MM.1S (cell line): Measurements from ENCODE around the gene YPEL5.
"Not testable (repeated sequence)": the region's sequence is repeated elsewhere in the genome, so short reads cannot be mapped to it uniquely, and the experiment has no call there.

Experiments
- DNase-seq: peaks from one replicate; pipeline ENCODE4 v3.0.0-alpha.2; 2015
- H2AFZ ChIP-seq: fragments of 300-600 bp; sonication (generic); 2 replicates; pipeline ENCODE4 v1.6.0; 2016; ENCODE audit warnings: antibody characterized with exemption, low read length
- H3F3A ChIP-seq: fragments of 300-600 bp; sonication (generic); 2 replicates; pipeline ENCODE4 v1.6.1; 2016; ENCODE audit warnings: mild to moderate bottlenecking, antibody characterized with exemption, low read length, moderate library complexity, mixed read lengths; ENCODE audit not compliant: insufficient read depth
- H3K27ac ChIP-seq: fragments of 300-600 bp; sonication (generic); 2 replicates; pipeline ENCODE4 v1.5.1; 2016; ENCODE audit warnings: mild to moderate bottlenecking, low read length
- H3K27me3 ChIP-seq: fragments of 300-600 bp; sonication (generic); replicated peaks from 2 replicates; pipeline ENCODE4 v1.6.0; 2016; ENCODE audit warnings: low read length; ENCODE audit not compliant: insufficient read depth
- H3K36me3 ChIP-seq: fragments of 300-600 bp; sonication (generic); replicated peaks from 2 replicates; pipeline ENCODE4 v1.6.1; 2016; ENCODE audit warnings: mild to moderate bottlenecking, low read length, mixed read lengths; ENCODE audit not compliant: insufficient read depth
- H3K4me1 ChIP-seq: fragments of 300-600 bp; sonication (generic); 2 replicates; pipeline ENCODE4 v1.6.1; 2016; ENCODE audit warnings: low read length, mixed read lengths
- H3K4me2 ChIP-seq: fragments of 300-600 bp; sonication (generic); 2 replicates; pipeline ENCODE4 v1.6.0; 2016; ENCODE audit warnings: low read depth, low read length
- H3K4me3 ChIP-seq: fragments of 300-600 bp; sonication (generic); 2 replicates; pipeline ENCODE4 v1.5.1; 2016; ENCODE audit warnings: low read length, mixed read lengths
- H3K79me2 ChIP-seq: fragments of 300-600 bp; sonication (generic); 2 replicates; pipeline ENCODE4 v1.6.1; 2016; ENCODE audit warnings: mixed run types, low read length, mixed read lengths
- H3K9ac ChIP-seq: fragments of 300-600 bp; sonication (generic); 2 replicates; pipeline ENCODE4 v1.6.1; 2016; ENCODE audit warnings: low read length, mixed read lengths
- H3K9me2 ChIP-seq: fragments of 300-600 bp; sonication (generic); replicated peaks from 2 replicates; pipeline ENCODE4 v1.6.1; 2016; ENCODE audit warnings: mild to moderate bottlenecking, low read length, mixed read lengths; ENCODE audit not compliant: insufficient read depth
- H3K9me3 ChIP-seq: fragments of 300-600 bp; sonication (generic); replicated peaks from 2 replicates; pipeline ENCODE4 v1.6.1; 2016; ENCODE audit warnings: mild to moderate bottlenecking, low read length, mixed read lengths; ENCODE audit not compliant: insufficient read depth
- H4K20me1 ChIP-seq: fragments of 300-600 bp; sonication (generic); 2 replicates; pipeline ENCODE4 v1.6.1; 2016; ENCODE audit warnings: mild to moderate bottlenecking, low read length, moderate library complexity, mixed read lengths; ENCODE audit not compliant: insufficient read depth
- CTCF ChIP-seq: fragments of 300-600 bp; sonication (generic); IDR thresholded peaks from 2 replicates; pipeline ENCODE4 v1.5.1; 2016; ENCODE audit warnings: antibody characterized with exemption, low read length, mixed read lengths
- EZH2 ChIP-seq: fragments of 300-600 bp; sonication (generic); optimal IDR thresholded peaks from 2 replicates; pipeline ENCODE3; 2017; ENCODE audit warnings: low read depth, mild to moderate bottlenecking, antibody characterized with exemption, low read length, mixed read lengths
- EZH2phosphoT487 ChIP-seq: fragments of 300-600 bp; sonication (generic); IDR thresholded peaks from 2 replicates; pipeline ENCODE4 v1.6.1; 2018; ENCODE audit warnings: antibody characterized with exemption, low read length

The YPEL5 gene

GRCh38 chr2:30146337-30147195 lies at the start of gene YPEL5:
Gene YPEL5 (plus strand): TSS chr2:30147007. CDS start chr2:30156652, 9,645 bp downstream.
- H2AFZ ChIP-seq = peak within 1 kb of the TSS; percentile 24; the same call in 1 of the 2 replicates
- peak; percentile 99 for DNase-seq
- peak within 1 kb of the TSS; percentile 89 for H3K4me2 ChIP-seq
- peak within 1 kb of the TSS; percentile 88 for H3K27ac ChIP-seq
- no peaks in the 10 kb centered on the region for H3K36me3 ChIP-seq
- peak within 1 kb of the TSS; percentile 85 for H3K4me3 ChIP-seq
- no peaks in the 10 kb centered on the region for H3K9me3 ChIP-seq
- H3K27me3 ChIP-seq = no peaks in the 10 kb centered on the region
- H4K20me1 ChIP-seq = no peaks in the 10 kb centered on the region
- no peaks in the 10 kb centered on the region for H3K9me2 ChIP-seq
- peaks cover 10% of the 10 kb centered on the region for H3F3A ChIP-seq
- no peak for TF ChIP-seq EZH2phosphoT487
- H3K9ac ChIP-seq = peak within 1 kb of the TSS; percentile 99
- H3K4me1 ChIP-seq = peaks cover 21% of the 10 kb centered on the region
- peaks cover 29% of the 10 kb centered on the region for H3K79me2 ChIP-seq

- H3K36me3 ChIP-seq = no peaks in the 10 kb centered on the region
- H3K27ac ChIP-seq = no peak overlapping the region
- TF ChIP-seq EZH2phosphoT487 = no peak
- TF ChIP-seq CTCF = no peak
- TF ChIP-seq EZH2 = no peak
- H3K9me3 ChIP-seq = no peaks in the 10 kb centered on the region
- H3K27me3 ChIP-seq = no peaks in the 10 kb centered on the region
- H3K4me2 ChIP-seq = no peak overlapping the region
- no peaks in the 10 kb centered on the region for H3K79me2 ChIP-seq
- H3K9ac ChIP-seq = no peak overlapping the region
- H3K9me2 ChIP-seq = no peaks in the 10 kb centered on the region
- no peak overlapping the region for H3K4me3 ChIP-seq
- DNase-seq = no peak
- H4K20me1 ChIP-seq = no peaks in the 10 kb centered on the region
- H3K4me1 ChIP-seq = no peaks in the 10 kb centered on the region
- no peaks in the 10 kb centered on the region for H3F3A ChIP-seq
- H2AFZ ChIP-seq = 0 out of 2 replicates have a peak overlapping the region, but pooled peaks have one; percentile 8
These were observed 48.4 kb upstream of the YPEL5 start for GRCh38 chr2:30098266-30099005.

- not testable (repeated sequence) for H3K9ac ChIP-seq, H3K36me3 ChIP-seq, H3K9me2 ChIP-seq, H2AFZ ChIP-seq, H3K4me1 ChIP-seq, H3K9me3 ChIP-seq, H3F3A ChIP-seq, H3K4me3 ChIP-seq, H3K79me2 ChIP-seq, H3K27me3 ChIP-seq, H3K4me2 ChIP-seq, H3K27ac ChIP-seq, H4K20me1 ChIP-seq, DNase-seq
These were observed 47.4 kb upstream of the YPEL5 start for GRCh38 chr2:30099366-30099765.

- not testable (repeated sequence) for H3K9me2 ChIP-seq, H4K20me1 ChIP-seq, H3K79me2 ChIP-seq, H3K36me3 ChIP-seq, H3K4me1 ChIP-seq, H3K27ac ChIP-seq, H3K4me3 ChIP-seq, H3K9me3 ChIP-seq, DNase-seq, H3K27me3 ChIP-seq, H3K4me2 ChIP-seq, H3F3A ChIP-seq, H2AFZ ChIP-seq, H3K9ac ChIP-seq
These were observed 46.1 kb upstream of the YPEL5 start for GRCh38 chr2:30100691-30101090.
